Measurements from ENCODE around the gene LCTL.

- TF ChIP-seq, protein P1, sequence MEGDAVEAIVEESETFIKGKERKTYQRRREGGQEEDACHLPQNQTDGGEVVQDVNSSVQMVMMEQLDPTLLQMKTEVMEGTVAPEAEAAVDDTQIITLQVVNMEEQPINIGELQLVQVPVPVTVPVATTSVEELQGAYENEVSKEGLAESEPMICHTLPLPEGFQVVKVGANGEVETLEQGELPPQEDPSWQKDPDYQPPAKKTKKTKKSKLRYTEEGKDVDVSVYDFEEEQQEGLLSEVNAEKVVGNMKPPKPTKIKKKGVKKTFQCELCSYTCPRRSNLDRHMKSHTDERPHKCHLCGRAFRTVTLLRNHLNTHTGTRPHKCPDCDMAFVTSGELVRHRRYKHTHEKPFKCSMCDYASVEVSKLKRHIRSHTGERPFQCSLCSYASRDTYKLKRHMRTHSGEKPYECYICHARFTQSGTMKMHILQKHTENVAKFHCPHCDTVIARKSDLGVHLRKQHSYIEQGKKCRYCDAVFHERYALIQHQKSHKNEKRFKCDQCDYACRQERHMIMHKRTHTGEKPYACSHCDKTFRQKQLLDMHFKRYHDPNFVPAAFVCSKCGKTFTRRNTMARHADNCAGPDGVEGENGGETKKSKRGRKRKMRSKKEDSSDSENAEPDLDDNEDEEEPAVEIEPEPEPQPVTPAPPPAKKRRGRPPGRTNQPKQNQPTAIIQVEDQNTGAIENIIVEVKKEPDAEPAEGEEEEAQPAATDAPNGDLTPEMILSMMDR (conservative IDR thresholded peaks at IDR 0.05; ENCODE audit: low read depth, low read length), result no peak
- TF ChIP-seq EZH2 (IDR thresholded peaks at IDR 0.05; ENCODE audit: borderline replicate concordance, low read depth, low read length, poor library complexity, severe bottlenecking), result no peak
These were observed 60.0 kb downstream of the LCTL start for GRCh38 chr15:66505818-66506217.

Data from A673 (cell line).